Measurements from ENCODE around the gene HHAT. TPM values are rescaled to one million over a fixed set of nuclear protein-coding genes. Genes with fewer than 3 reads are reported as not detected.

The HHAT gene
- total RNA-seq, 1 donor from 2014 or later: 11.4 TPM

DNA sequence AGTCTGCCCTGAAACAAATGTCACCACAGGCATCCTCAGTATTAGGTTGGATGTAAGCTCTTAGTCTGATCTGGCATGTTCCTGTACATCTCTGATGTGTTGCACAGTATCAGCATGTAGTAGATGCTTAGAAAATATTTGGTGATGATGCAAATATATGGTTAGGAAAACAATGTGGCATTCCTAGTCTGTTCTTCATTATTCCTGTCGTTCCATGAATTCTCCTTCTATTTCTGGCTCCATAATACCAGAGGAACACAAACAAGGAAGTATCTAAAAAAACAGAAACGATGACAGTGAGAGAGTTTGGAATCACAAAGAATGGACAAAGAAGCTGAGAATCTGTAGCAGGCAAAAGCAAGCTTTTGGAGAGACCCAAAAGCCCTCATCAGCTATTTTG is 236.6 kb downstream of the HHAT start:
- Histone ChIP-seq H3K4me2 (ENCODE audit: low read length) (no peak overlapping the region), H2AFZ (ENCODE audit: low read depth, low read length) (no peak overlapping the region), H3K27ac (ENCODE audit: low read depth, low read length) (no peak overlapping the region), H4K20me1 (ENCODE audit: insufficient read depth, low read length) (no peaks in the 10 kb centered on the region), H3K4me1 (ENCODE audit: insufficient read depth, low read length) (no peaks in the 10 kb centered on the region), H3K9me3 (ENCODE audit: insufficient read depth, low read depth, low read length) (no peaks in the 10 kb centered on the region), H3K27me3 (ENCODE audit: insufficient read depth, low read length) (no peaks in the 10 kb centered on the region), H3K9ac (ENCODE audit: low read length) (no peak overlapping the region), H3K36me3 (ENCODE audit: insufficient read depth, low read length) (no peaks in the 10 kb centered on the region), H3K4me3 (ENCODE audit: insufficient read depth, low read depth, low read length) (no peak overlapping the region), H3K79me2 (ENCODE audit: insufficient read depth, low read length) (no peaks in the 10 kb centered on the region)
- Mint-ChIP-seq H3K9me3 (ENCODE audit: unreplicated experiment) (peaks cover 2% of the 10 kb centered on the region), H3K4me3 (ENCODE audit: unreplicated experiment) (no peak overlapping the region), H3K4me1 (ENCODE audit: low read depth, unreplicated experiment) (peaks cover 3% of the 10 kb centered on the region), H3K27me3 (ENCODE audit: low read depth, unreplicated experiment) (peaks cover 10% of the 10 kb centered on the region), H3K27ac (ENCODE audit: unreplicated experiment) (no peak overlapping the region), H3K36me3 (ENCODE audit: low read depth, unreplicated experiment) (peaks cover 4% of the 10 kb centered on the region)
- FAIRE-seq: no peak
- DNase-seq (ENCODE audit: low read depth): no peak
- no peak for TF ChIP-seq EZH2 (IDR thresholded peaks at IDR 0.05; ENCODE audit: insufficient read depth, low read length)
- TF ChIP-seq, protein P1, sequence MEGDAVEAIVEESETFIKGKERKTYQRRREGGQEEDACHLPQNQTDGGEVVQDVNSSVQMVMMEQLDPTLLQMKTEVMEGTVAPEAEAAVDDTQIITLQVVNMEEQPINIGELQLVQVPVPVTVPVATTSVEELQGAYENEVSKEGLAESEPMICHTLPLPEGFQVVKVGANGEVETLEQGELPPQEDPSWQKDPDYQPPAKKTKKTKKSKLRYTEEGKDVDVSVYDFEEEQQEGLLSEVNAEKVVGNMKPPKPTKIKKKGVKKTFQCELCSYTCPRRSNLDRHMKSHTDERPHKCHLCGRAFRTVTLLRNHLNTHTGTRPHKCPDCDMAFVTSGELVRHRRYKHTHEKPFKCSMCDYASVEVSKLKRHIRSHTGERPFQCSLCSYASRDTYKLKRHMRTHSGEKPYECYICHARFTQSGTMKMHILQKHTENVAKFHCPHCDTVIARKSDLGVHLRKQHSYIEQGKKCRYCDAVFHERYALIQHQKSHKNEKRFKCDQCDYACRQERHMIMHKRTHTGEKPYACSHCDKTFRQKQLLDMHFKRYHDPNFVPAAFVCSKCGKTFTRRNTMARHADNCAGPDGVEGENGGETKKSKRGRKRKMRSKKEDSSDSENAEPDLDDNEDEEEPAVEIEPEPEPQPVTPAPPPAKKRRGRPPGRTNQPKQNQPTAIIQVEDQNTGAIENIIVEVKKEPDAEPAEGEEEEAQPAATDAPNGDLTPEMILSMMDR (IDR thresholded peaks at IDR 0.05; ENCODE audit: insufficient read depth, low read depth, low read length): no peak

DNA sequence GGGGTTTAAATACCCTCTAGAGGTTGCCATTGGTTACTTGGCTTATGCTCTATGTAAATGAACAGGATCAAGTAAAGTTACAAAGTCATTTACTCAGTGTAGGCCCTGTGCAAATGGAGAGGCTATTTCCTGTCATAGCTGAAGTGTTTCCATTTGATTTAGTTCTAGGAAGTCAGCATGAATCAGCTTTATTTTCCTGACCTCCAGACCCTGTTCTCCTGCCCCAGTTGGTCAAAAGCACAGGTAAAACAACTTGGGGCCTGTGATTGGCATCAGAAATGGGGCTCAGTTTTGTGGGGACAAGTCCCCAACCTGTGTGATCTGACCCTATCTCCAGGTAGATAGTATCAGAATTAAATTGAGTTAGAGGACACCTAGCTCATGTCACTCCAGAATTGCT is 239.9 kb downstream of the HHAT start:
- Mint-ChIP-seq H3K27ac (ENCODE audit: unreplicated experiment) (no peak overlapping the region), H3K27me3 (ENCODE audit: low read depth, unreplicated experiment) (peaks cover 21% of the 10 kb centered on the region), H3K9me3 (ENCODE audit: unreplicated experiment) (no peaks in the 10 kb centered on the region), H3K4me1 (ENCODE audit: low read depth, unreplicated experiment) (peaks cover 3% of the 10 kb centered on the region), H3K4me3 (ENCODE audit: unreplicated experiment) (no peak overlapping the region), H3K36me3 (ENCODE audit: low read depth, unreplicated experiment) (no peaks in the 10 kb centered on the region)
- no peak overlapping the region for H3K9ac ChIP-seq (ENCODE audit: low read length)
- no peak for DNase-seq (ENCODE audit: low read depth)
- H3K4me2 ChIP-seq (ENCODE audit: low read length): no peak overlapping the region
- no peaks in the 10 kb centered on the region for H4K20me1 ChIP-seq (ENCODE audit: insufficient read depth, low read length)
- FAIRE-seq: no peak
- H2AFZ ChIP-seq (ENCODE audit: low read depth, low read length): no peak overlapping the region
- H3K4me1 ChIP-seq (ENCODE audit: insufficient read depth, low read length): no peaks in the 10 kb centered on the region
- H3K27me3 ChIP-seq (ENCODE audit: insufficient read depth, low read length): no peaks in the 10 kb centered on the region
- TF ChIP-seq, protein P1 (IDR thresholded peaks at IDR 0.05; ENCODE audit: insufficient read depth, low read depth, low read length): no peak
- TF ChIP-seq EZH2 (IDR thresholded peaks at IDR 0.05; ENCODE audit: insufficient read depth, low read length): no peak
- H3K27ac ChIP-seq (ENCODE audit: low read depth, low read length): no peak overlapping the region
- no peaks in the 10 kb centered on the region for H3K36me3 ChIP-seq (ENCODE audit: insufficient read depth, low read length)
- H3K9me3 ChIP-seq (ENCODE audit: insufficient read depth, low read depth, low read length): no peaks in the 10 kb centered on the region
- no peak overlapping the region for H3K4me3 ChIP-seq (ENCODE audit: insufficient read depth, low read depth, low read length)
- H3K79me2 ChIP-seq (ENCODE audit: insufficient read depth, low read length): no peaks in the 10 kb centered on the region

DNA sequence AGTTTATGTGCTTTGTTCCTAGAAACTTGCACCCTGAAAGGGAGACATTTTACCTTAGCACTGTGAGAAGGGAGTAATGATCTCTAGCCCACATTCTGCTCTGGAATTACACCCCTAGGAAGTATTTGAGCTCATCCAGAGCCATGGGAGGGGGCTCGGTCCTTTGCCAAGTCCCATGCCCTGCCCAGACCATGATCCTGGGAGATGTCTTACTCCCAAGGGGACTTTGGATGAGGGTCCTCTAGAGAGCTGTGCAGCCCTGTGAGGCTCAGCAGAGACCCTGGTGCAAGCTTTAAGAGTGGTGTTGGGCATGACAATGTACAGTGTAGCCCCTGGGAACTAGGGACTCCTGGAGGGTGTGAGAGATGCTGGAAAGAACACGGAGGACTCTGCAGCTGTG is 241.4 kb downstream of the HHAT start:
- no peaks in the 10 kb centered on the region for H3K36me3 ChIP-seq (ENCODE audit: insufficient read depth, low read length)
- H3K27ac ChIP-seq (ENCODE audit: low read depth, low read length): no peak overlapping the region
- Mint-ChIP-seq H3K4me3 (ENCODE audit: unreplicated experiment) (no peak overlapping the region), H3K4me1 (ENCODE audit: low read depth, unreplicated experiment) (peaks cover 3% of the 10 kb centered on the region), H3K9me3 (ENCODE audit: unreplicated experiment) (no peaks in the 10 kb centered on the region), H3K27ac (ENCODE audit: unreplicated experiment) (no peak overlapping the region), H3K36me3 (ENCODE audit: low read depth, unreplicated experiment) (peaks cover 3% of the 10 kb centered on the region), H3K27me3 (ENCODE audit: low read depth, unreplicated experiment) (peaks cover 19% of the 10 kb centered on the region)
- no peak overlapping the region for H3K4me2 ChIP-seq (ENCODE audit: low read length)
- no peak overlapping the region for H3K9ac ChIP-seq (ENCODE audit: low read length)
- no peak overlapping the region for H2AFZ ChIP-seq (ENCODE audit: low read depth, low read length)
- H3K27me3 ChIP-seq (ENCODE audit: insufficient read depth, low read length): no peaks in the 10 kb centered on the region
- H3K9me3 ChIP-seq (ENCODE audit: insufficient read depth, low read depth, low read length): no peaks in the 10 kb centered on the region
- H3K4me1 ChIP-seq (ENCODE audit: insufficient read depth, low read length): no peaks in the 10 kb centered on the region
- H3K79me2 ChIP-seq (ENCODE audit: insufficient read depth, low read length): no peaks in the 10 kb centered on the region
- H3K4me3 ChIP-seq (ENCODE audit: insufficient read depth, low read depth, low read length): no peak overlapping the region
- no peak for TF ChIP-seq EZH2 (IDR thresholded peaks at IDR 0.05; ENCODE audit: insufficient read depth, low read length)
- TF ChIP-seq, protein P1 (IDR thresholded peaks at IDR 0.05; ENCODE audit: insufficient read depth, low read depth, low read length): no peak
- DNase-seq (ENCODE audit: low read depth) (no peak), FAIRE-seq (no peak)
- H4K20me1 ChIP-seq (ENCODE audit: insufficient read depth, low read length): no peaks in the 10 kb centered on the region
